ENCODE data around the gene NDNF.

Gene NDNF

GRCh38 chr4:121108557-121108956 is 36.2 kb upstream of the NDNF start:
- Mint-ChIP-seq H3K27ac (no peak overlapping the region), H3K36me3 (ENCODE audit: low read depth) (no peaks in the 10 kb centered on the region), H3K4me3 (no peak overlapping the region), H3K4me1 (no peaks in the 10 kb centered on the region), H3K27me3 (ENCODE audit: low read depth) (peaks cover 3% of the 10 kb centered on the region), H3K9me3 (peaks cover 6% of the 10 kb centered on the region)
- TF ChIP-seq CTCF (IDR thresholded peaks at IDR 0.05; ENCODE audit: unreplicated experiment in 3 of 3), result no peak

GRCh38 chr4:121107507-121107906 is 35.2 kb upstream of the NDNF start:
- Mint-ChIP-seq H3K4me1 (no peaks in the 10 kb centered on the region), H3K27ac (no peak overlapping the region), H3K4me3 (no peak overlapping the region), H3K27me3 (ENCODE audit: low read depth) (peaks cover 3% of the 10 kb centered on the region), H3K9me3 (peaks cover 6% of the 10 kb centered on the region), H3K36me3 (ENCODE audit: low read depth) (no peaks in the 10 kb centered on the region)
- TF ChIP-seq CTCF (IDR thresholded peaks at IDR 0.05; ENCODE audit: unreplicated experiment in 3 of 3), result no peak

GRCh38 chr4:121100093-121100775 is 27.9 kb upstream of the NDNF start:
- TF ChIP-seq CTCF (IDR thresholded peaks at IDR 0.05; ENCODE audit: unreplicated experiment in 3 of 3), result no peak
- no peaks in the 10 kb centered on the region for H3K4me1 Mint-ChIP-seq
- peaks cover 2% of the 10 kb centered on the region for H3K9me3 Mint-ChIP-seq
- H3K27ac Mint-ChIP-seq, result no peak overlapping the region
- H3K36me3 Mint-ChIP-seq (ENCODE audit: low read depth), result no peaks in the 10 kb centered on the region
- H3K4me3 Mint-ChIP-seq, result no peak overlapping the region
- no peaks in the 10 kb centered on the region for H3K27me3 Mint-ChIP-seq (ENCODE audit: low read depth)

- no peaks in the 10 kb centered on the region for H3K36me3 Mint-ChIP-seq (ENCODE audit: low read depth)
- TF ChIP-seq CTCF (IDR thresholded peaks at IDR 0.05; ENCODE audit: unreplicated experiment in 3 of 3), result no peak
- no peak overlapping the region for H3K27ac Mint-ChIP-seq
- H3K4me1 Mint-ChIP-seq, result no peaks in the 10 kb centered on the region
- no peak overlapping the region for H3K4me3 Mint-ChIP-seq
- H3K9me3 Mint-ChIP-seq, result peaks cover 2% of the 10 kb centered on the region
- no peaks in the 10 kb centered on the region for H3K27me3 Mint-ChIP-seq (ENCODE audit: low read depth)
These were observed 25.9 kb upstream of the NDNF start for GRCh38 chr4:121098266-121098665.

- no peak overlapping the region for H3K4me3 Mint-ChIP-seq
- TF ChIP-seq CTCF (IDR thresholded peaks at IDR 0.05; ENCODE audit: unreplicated experiment in 3 of 3), result peak; percentile 67 to 87 (median 68)
- H3K36me3 Mint-ChIP-seq (ENCODE audit: low read depth), result no peaks in the 10 kb centered on the region
- H3K27ac Mint-ChIP-seq, result no peak overlapping the region
- no peaks in the 10 kb centered on the region for H3K4me1 Mint-ChIP-seq
- H3K27me3 Mint-ChIP-seq (ENCODE audit: low read depth), result no peaks in the 10 kb centered on the region
- peaks cover 2% of the 10 kb centered on the region for H3K9me3 Mint-ChIP-seq
These were observed 24.3 kb upstream of the NDNF start for GRCh38 chr4:121096629-121097028.

GRCh38 chr4:121096191-121096590 is 23.9 kb upstream of the NDNF start:
- TF ChIP-seq CTCF (IDR thresholded peaks at IDR 0.05; ENCODE audit: unreplicated experiment in 3 of 3), result no peak
- no peaks in the 10 kb centered on the region for H3K36me3 Mint-ChIP-seq (ENCODE audit: low read depth)
- H3K4me1 Mint-ChIP-seq, result no peaks in the 10 kb centered on the region
- no peaks in the 10 kb centered on the region for H3K27me3 Mint-ChIP-seq (ENCODE audit: low read depth)
- H3K27ac Mint-ChIP-seq, result no peak overlapping the region
- H3K4me3 Mint-ChIP-seq, result no peak overlapping the region
- H3K9me3 Mint-ChIP-seq, result no peaks in the 10 kb centered on the region

Measured in nephron (organoid).